GM21717 (cell line): ENCODE data around the gene ASIC3.

ENCODE experiments used
- ATAC-seq: cut with Tn5 transposase; IDR thresholded peaks from one replicate; pipeline ENCODE4 v1.9.1; 2021; ENCODE audit warnings: mild to moderate bottlenecking, moderate library complexity; ENCODE audit not compliant: unreplicated experiment

ASIC3 gene

DNA sequence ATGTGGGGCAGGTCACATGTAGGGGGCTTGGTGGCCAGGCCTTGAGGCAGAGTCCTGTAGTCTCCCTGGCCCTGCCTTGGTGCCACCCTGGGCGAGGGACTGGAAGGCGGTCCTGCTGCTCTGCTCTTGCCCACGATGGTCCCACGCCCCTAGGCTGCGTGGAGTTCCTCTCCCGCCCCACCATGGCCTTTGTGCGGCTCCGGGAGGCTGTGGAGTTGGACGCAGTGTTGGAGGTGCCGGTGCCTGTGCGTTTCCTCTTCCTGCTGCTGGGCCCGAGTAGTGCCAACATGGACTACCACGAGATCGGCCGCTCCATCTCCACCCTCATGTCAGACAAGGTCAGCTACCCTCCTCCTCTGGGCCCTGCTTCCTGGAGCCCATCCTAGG lies 22.2 kb downstream of the ASIC3 start:
- ATAC-seq, result no peak

- ATAC-seq, result no peak
Measured at GRCh38 chr7:151071032-151071866, 22.9 kb downstream of the ASIC3 start.

DNA sequence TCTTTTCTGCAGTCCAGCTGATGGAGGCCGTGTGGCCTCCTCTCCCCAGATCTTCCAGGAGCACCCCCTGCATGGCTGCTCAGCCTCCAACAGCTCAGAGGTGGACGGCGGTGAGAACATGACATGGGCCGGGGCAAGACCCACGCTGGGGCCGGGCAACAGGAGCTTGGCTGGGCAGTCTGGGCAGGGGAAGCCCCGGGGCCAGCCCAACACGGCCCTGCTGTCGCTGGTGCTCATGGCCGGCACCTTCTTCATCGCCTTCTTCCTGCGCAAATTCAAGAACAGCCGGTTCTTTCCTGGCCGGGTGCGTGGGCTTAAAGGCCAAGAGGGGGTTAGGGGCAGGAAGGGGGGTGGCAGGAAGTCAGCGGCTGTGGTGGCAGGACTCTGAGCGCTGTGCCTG lies 25.7 kb downstream of the ASIC3 start:
- ATAC-seq, result no peak

GRCh38 chr7:151074817-151075661 lies 26.7 kb downstream of the ASIC3 start:
- no peak for ATAC-seq

GRCh38 chr7:151075662-151075971 lies 27.3 kb downstream of the ASIC3 start:
- no peak for ATAC-seq

DNA sequence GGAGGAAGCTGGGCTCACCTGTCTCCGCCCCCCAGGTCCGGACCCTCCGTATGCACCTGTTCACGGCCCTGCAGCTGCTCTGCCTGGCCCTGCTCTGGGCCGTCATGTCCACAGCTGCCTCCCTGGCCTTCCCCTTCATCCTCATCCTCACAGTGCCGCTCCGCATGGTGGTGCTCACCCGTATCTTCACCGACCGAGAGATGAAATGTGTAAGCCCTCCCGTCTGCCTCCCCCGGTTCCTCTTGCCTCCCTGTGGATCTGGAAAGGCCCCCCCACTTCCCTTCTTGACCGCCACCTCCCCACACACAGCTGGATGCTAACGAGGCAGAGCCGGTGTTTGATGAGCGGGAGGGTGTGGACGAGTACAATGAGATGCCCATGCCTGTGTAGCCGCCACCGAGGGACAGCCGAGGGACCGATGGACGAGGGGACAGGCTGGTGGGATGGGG lies 27.7 kb downstream of the ASIC3 start:
- ATAC-seq, result no peak

DNA sequence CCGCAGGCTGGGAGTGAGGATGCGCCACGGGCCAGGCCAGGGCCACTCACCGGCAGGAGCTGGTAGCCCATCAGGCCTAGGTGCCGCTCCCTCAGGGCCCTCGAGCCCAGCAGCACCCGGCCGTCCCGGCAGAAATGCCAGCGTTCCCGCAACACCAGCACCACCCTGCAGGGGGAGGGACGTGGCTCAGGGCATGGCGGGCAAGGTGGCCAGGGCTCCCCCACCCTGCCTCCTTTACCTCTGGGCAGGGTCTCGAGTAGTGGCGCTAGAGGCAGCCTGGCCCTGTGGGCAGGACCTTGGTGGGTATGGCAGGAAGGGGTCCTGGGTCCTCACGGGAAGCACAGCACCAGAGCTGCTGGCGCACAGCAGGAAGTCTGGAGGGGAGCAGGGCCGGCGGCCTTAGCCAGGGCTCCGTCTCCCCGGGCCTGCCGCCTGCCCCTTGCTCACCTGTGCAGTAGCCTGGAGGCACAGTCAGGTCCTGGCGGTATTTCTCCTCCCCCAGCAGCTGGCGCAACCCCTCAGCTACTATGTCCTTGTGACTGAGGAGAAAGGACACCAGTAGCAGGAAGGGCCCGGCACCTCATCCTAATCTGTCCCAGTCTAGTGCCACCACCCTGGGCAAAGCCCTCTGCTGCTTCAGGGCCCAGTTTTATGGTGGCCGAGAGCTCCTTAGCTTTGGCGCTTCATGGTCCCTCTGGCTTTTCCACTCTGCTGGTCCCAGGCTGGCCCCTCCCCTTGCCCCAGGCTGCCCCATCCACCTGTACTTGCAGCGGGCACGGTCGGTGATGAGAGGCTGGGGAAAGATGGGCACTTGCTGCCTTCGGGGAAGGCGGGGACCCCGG lies 28.8 kb downstream of the ASIC3 start:
- no peak for ATAC-seq

GRCh38 chr7:151077705-151078232 lies 29.4 kb downstream of the ASIC3 start:
- ATAC-seq, result no peak

DNA sequence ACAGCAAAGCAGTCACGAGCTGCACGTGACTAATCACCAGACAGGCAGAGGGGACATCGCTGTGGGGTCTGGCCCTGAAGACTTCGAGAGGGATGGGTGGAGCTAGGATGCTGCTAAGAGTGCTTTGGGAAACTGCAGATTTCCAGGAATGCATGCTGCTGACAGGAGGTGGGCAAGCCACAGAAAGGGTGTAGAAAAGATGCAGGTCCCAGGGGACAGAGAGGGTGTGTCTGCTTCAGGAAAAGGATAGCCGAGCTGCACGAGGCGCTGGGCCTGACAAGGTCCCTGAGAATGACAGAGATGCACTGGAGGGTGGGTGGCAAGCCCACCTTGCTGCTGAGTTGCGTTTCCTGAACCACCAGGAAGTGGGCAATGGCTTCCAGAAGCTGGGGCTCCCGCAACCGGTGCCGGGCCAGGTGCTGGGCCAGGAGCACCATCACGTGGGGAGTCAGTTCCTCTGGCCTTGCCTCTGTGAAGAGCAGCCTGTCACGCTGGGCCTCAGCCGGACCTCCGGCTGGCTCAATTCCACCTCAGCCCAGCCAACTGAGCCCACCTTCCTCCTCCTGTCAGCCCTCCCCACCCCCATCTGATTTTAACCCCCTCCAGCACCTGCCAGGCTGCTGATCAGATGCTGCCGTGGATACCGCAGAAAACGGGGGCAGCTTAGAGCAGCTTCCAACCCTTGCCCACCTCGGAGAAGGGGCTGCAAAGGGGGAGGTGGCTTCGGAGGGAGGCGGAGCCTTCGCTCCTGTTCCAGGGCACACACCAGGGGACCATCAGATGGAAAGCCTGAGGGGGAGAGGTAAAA lies 30.1 kb downstream of the ASIC3 start:
- ATAC-seq, result no peak

- no peak for ATAC-seq
Measured at GRCh38 chr7:151079199-151079910, 31.0 kb downstream of the ASIC3 start.

GRCh38 chr7:151080067-151080521 lies 31.8 kb downstream of the ASIC3 start:
- no peak for ATAC-seq

DNA sequence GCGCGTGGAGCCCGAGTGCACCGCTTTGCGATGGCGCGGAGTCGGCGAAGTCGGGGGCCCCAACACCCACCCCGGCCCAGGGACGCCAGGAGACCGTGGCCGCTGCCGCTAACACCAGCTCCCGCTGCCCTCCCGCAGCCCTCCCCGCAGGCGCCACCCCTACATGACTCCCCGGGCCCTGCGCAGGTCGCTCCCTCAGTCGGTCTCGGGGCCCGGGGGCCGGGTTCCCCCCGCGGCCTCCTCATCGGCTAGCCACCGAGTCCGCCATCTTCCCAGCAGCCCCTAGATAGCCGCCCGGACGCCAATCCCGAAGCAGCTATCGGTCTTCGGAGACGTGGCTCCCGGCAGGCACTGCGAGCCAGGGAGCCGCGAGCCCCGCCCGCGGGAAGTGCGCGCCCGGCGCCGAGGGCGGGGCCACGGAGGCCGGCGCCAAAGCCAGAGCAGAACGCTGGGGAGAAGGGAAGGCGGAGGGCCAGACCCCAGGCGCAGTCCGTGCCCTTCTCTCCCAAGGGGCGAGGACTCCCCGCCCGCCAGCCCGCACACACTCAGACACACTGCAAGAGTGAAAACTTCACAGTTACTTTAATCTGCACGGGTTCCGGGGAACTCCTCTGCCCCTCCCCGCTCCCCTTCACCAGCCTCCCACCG lies 32.3 kb downstream of the ASIC3 start, which contains the start of gene FASTK:
FASTK (minus strand) TSS at position 288 of the 648 bp plus-strand sequence; CDS start at position 245, 43 bp downstream.
- ATAC-seq, result peak; percentile 73

DNA sequence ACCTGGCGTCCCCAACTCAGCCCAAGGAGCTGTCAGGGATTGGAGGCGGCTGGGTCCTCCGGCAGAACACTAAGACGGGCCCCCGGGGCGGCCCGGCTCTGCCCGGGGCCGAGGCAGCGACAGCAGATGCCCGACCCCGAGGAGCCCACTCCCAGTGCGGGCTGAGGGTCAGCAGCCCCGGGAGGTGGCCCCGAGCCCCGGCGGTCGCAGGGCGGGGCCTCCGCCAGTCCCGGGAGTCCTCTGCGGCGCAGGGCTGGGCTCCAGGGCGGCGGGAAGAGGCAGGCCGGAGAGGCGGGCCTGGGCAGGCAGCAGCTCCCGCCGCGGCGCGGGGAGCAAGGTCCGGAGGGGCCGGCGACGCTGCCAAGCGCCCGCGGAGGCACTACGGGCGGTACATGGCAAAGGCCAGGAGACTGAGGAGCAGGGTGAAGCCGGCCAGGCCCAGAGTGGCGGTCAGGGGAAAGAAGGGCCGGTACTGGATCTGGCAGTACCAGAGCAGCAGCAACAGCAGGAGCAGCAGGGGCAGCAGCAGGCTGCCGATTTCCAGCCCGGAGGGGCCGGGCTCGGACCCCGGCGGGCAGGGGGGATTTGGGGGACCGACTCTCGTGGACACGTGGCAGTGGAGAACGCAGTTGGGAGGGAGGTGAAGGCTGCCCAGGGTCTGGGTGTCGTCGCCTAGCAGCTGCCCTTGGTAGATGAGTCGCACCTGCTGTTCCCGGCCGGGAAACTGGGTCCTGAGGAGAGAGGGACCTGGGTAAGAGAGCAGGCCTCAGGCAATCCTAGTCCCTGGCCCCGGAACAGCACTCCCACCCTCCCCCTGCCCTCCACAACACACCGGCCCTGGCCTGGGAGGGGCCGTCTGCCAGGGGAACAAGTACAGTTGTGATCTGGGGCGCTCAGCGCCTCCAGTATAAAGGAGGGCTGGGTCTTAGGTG lies 33.1 kb downstream of the ASIC3 start:
- ATAC-seq, result no peak

- ATAC-seq, result no peak
Measured at GRCh38 chr7:151082141-151083070, 34.1 kb downstream of the ASIC3 start.

- peak; percentile 61 for ATAC-seq
Measured at GRCh38 chr7:151083071-151083823, 34.9 kb downstream of the ASIC3 start, which contains the start of gene TMUB1. Gene TMUB1 (minus strand): TSS chr7:151083493. CDS start chr7:151082563, 930 bp downstream.

DNA sequence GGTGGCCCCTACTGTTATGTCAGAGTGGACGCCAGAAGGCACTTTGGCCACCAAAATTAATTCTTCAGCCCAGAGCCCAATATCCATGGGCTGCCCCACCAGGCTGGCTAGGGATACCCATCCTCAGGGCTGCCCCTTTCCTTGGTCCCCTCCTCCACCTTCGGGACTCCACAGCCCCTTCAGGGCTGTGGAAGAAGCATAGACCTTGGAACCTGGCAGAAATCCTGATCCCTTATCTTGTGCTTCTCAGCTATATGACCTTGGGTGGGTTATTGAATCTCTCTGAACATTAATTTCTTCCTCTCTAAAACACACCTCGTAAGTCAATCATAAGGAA lies 35.5 kb downstream of the ASIC3 start:
- ATAC-seq, result no peak
